SK-N-SH (cell line): Measurements from ENCODE around the gene RNMT. TPM values are rescaled to one million over a fixed set of nuclear protein-coding genes. Genes with fewer than 3 reads are reported as not detected.

Source experiments
- CTCF ChIA-PET: fragments of 300-600, 350-600 bp; formaldehyde crosslinking; extraction: SDS; loops from one replicate; lab custom pipeline; 2021; lab: Yijun Ruan, JAX
- POLR2A ChIA-PET: fragments of 350-600 bp; sonication (Branson Sonifier 250); formaldehyde crosslinking; extraction: SDS; loops from one replicate; lab custom pipeline; 2020; ENCODE audit warnings: antibody characterized with exemption, inconsistent platforms; lab: Yijun Ruan, JAX
- DNase-seq: peaks from one replicate; pipeline ENCODE4 v3.0.0; 2012
- H2AFZ ChIP-seq: fragments of 200-600 bp; sonication (generic); 2 replicates; pipeline ENCODE4 v1.8.1; 2016; ENCODE audit warnings: antibody characterized with exemption, mild to moderate bottlenecking, low read depth
- H3F3A ChIP-seq: fragments of 200-600 bp; sonication (generic); replicated peaks from 2 replicates; pipeline ENCODE3; 2016; ENCODE audit warnings: antibody characterized with exemption, mild to moderate bottlenecking; ENCODE audit not compliant: insufficient read depth
- H3K27ac ChIP-seq, 2 experiments: fragments of 200-500 bp in 1 of 2; fragments of 200-600 bp in 1 of 2; sonication (Bioruptor generic) in 1 of 2; sonication (generic), shearing (Covaris generic) in 1 of 2; 2 replicates each; pipeline versions ENCODE4 v1.5.1 to v1.6.1; 2014 to 2016; ENCODE audit warnings: low read depth in 2 of 2, inconsistent platforms in 1 of 2, low read length in 1 of 2, mild to moderate bottlenecking in 1 of 2, mixed read lengths in 1 of 2
- H3K27me3 ChIP-seq: fragments of 200-600 bp; sonication (generic), shearing (Covaris generic); 2 replicates; pipeline ENCODE4 v1.6.1; 2016; ENCODE audit warnings: mixed run types; ENCODE audit not compliant: insufficient read depth
- H3K36me3 ChIP-seq, 2 experiments: fragments of 200-500 bp in 1 of 2; fragments of 200-600 bp in 1 of 2; sonication (Bioruptor generic) in 1 of 2; sonication (generic) in 1 of 2; replicated peaks in 1 of 2; 2 replicates each; pipeline versions ENCODE3 to v1.5.1; 2014 to 2016; ENCODE audit warnings: low read length in 1 of 2, mild to moderate bottlenecking in 1 of 2; ENCODE audit not compliant: insufficient read depth in 2 of 2, control insufficient read depth in 1 of 2
- H3K4me1 ChIP-seq, 2 experiments: fragments of 200-500 bp in 1 of 2; fragments of 200-600 bp in 1 of 2; sonication (Bioruptor generic) in 1 of 2; sonication (generic), shearing (Covaris generic) in 1 of 2; 2 replicates each; pipeline versions ENCODE4 v1.5.1 to v1.6.1; 2014 to 2016; ENCODE audit warnings: low read depth in 1 of 2, low read length in 1 of 2, mixed run types in 1 of 2; ENCODE audit not compliant: insufficient read depth in 2 of 2, control insufficient read depth in 1 of 2
- H3K4me2 ChIP-seq: fragments of 200-600 bp; sonication (generic), shearing (Covaris generic); 2 replicates; pipeline ENCODE4 v1.6.1; 2017; ENCODE audit warnings: mixed run types
- H3K4me3 ChIP-seq, 2 experiments: fragments of 200-500 bp in 1 of 2; fragments of 200-600 bp in 1 of 2; sonication (Bioruptor generic) in 1 of 2; sonication (generic), shearing (Covaris generic) in 1 of 2; 2 replicates each; pipeline versions ENCODE4 v1.5.1 to v1.8.1; 2014 to 2016; ENCODE audit warnings: low read depth in 2 of 2, inconsistent platforms in 1 of 2, low read length in 1 of 2, mild to moderate bottlenecking in 1 of 2, mixed read lengths in 1 of 2, moderate library complexity in 1 of 2
- H3K79me2 ChIP-seq: fragments of 200-600 bp; sonication (generic); 2 replicates; pipeline ENCODE4 v1.8.1; 2017; ENCODE audit warnings: mild to moderate bottlenecking; ENCODE audit not compliant: insufficient read depth
- H3K9ac ChIP-seq: fragments of 200-600 bp; sonication (generic); 2 replicates; pipeline ENCODE4 v1.6.1; 2017; ENCODE audit warnings: mixed run types
- H3K9me2 ChIP-seq: fragments of 200-600 bp; sonication (generic); 2 replicates; pipeline ENCODE4 v1.6.1; 2017; ENCODE audit warnings: mixed run types
- H3K9me3 ChIP-seq: fragments of 200-600 bp; sonication (generic); 2 replicates; pipeline ENCODE4 v1.6.1; 2017; ENCODE audit warnings: mixed run types, mild to moderate bottlenecking, moderate library complexity
- H4K20me1 ChIP-seq: fragments of 200-600 bp; sonication (generic); 2 replicates; pipeline ENCODE4 v1.6.1; 2017; ENCODE audit warnings: mild to moderate bottlenecking, mixed run types; ENCODE audit not compliant: insufficient read depth
- EP300 ChIP-seq, 2 experiments: IDR thresholded peaks; 2 replicates each; pipeline versions ENCODE4 v1.4.0 to v1.6.1; 2012; ENCODE audit warnings: borderline replicate concordance in 1 of 2, low read depth in 1 of 2, low read length in 1 of 2
- EZH2phosphoT487 ChIP-seq: fragments of 200-600 bp; sonication (generic); IDR thresholded peaks from 2 replicates; pipeline ENCODE4 v1.6.1; 2017; ENCODE audit warnings: low read depth, mixed run types, mild to moderate bottlenecking, antibody characterized with exemption, moderate library complexity, borderline replicate concordance
- FOXM1 ChIP-seq: IDR thresholded peaks from 2 replicates; pipeline ENCODE4 v1.4.0; 2012; ENCODE audit warnings: low read depth, mild to moderate bottlenecking
- GABPA ChIP-seq: IDR thresholded peaks from 2 replicates; pipeline ENCODE4 v1.4.0; 2012; ENCODE audit warnings: low read depth, mild to moderate bottlenecking
- JUND ChIP-seq: IDR thresholded peaks from 2 replicates; pipeline ENCODE4 v1.4.0; 2012
- POLR2AphosphoS5 ChIP-seq: IDR thresholded peaks from 2 replicates; pipeline ENCODE4 v1.6.1; 2012; ENCODE audit warnings: low read depth, low read length
- SIN3A ChIP-seq: IDR thresholded peaks from 2 replicates; pipeline ENCODE4 v1.6.1; 2012; ENCODE audit warnings: low read depth, mild to moderate bottlenecking, low read length, moderate library complexity, borderline replicate concordance
- TCF12 ChIP-seq: IDR thresholded peaks from 2 replicates; pipeline ENCODE4 v1.4.0; 2012
- TEAD4 ChIP-seq: IDR thresholded peaks from 2 replicates; pipeline ENCODE4 v1.4.0; 2012; ENCODE audit warnings: mild to moderate bottlenecking, borderline replicate concordance; ENCODE audit not compliant: insufficient read depth
- ZBTB33 ChIP-seq: IDR thresholded peaks from 2 replicates; pipeline ENCODE4 v1.4.0; 2012; ENCODE audit warnings: low read depth, borderline replicate concordance
- WGBS: methylation state at CpG from one replicate; pipeline ENCODE4 v1.1.6; 2017; ENCODE audit warnings: low lambda C conversion rate; 5-methylcytosine and 5-hydroxymethylcytosine counted together
- polyA plus RNA-seq, 3 experiments: library from polyadenylated mRNA; depleted of rRNA; stranded (reverse); fragments of >200 nt; gene quantifications; 2 replicates each; pipeline ENCODE4 v1.2.3, GENCODE V29; 2012
- TF ChIP-seq, protein P1 (sequence below): IDR thresholded peaks from 2 replicates; pipeline ENCODE4; 2012
- TF ChIP-seq, protein P2 (sequence below): fragments of 150-350 bp; IDR thresholded peaks from 2 replicates; pipeline ENCODE4 v1.6.1; 2017; ENCODE audit warnings: antibody characterized with exemption, low read length, low read depth, borderline replicate concordance

RNMT gene
- polyA plus RNA-seq, 1 of the 3 experiments (the other 2 are of a cell fraction), result 12.7 TPM

DNA sequence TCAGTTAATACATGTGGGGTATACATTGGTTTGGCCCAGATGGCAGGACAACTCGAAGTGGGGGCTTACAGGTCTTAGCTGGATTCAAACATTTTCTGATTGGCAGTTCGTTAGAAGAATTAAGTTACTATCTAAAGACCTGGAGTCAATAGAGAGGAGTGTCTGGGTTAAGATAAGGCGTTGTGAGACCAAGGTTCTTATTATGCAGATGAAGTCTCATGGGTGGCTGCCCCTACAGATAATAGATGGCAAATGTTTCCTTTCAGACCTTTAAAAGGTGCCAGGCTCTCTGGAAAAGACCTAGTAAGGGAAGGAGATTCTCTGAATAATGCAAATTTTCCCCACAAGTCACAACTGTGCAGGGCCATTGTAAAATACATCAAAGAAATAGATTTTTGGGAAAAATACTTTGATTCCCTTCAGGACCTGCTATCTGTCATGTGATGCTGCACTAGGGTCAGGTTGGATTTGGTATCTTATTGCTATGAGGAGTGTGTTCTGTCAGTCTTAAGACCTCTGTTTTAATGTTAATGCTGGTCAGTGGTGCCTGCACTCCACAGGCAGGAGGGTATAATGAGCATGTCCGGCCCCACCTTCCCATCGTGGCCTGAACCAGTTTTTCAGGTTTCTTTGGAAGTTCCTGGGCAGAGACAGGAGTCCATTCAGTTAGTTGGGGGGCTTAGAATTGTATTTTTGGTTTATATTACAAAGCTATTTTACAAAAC lies 83.2 kb downstream of the RNMT start:
- H2AFZ ChIP-seq, result no peak overlapping the region
- H3K9me2 ChIP-seq, result no peaks in the 10 kb centered on the region
- H3K4me2 ChIP-seq, result no peak overlapping the region
- H3K27ac ChIP-seq, result no peak overlapping the region
- WGBS, result 3% methylated on average over 5 of the region's 5 CpGs
- peaks cover 20% of the 10 kb centered on the region; the same call in 1 of the 2 replicates for H3K27me3 ChIP-seq
- H3K4me3 ChIP-seq, result no peak overlapping the region
- TF ChIP-seq, protein P1, sequence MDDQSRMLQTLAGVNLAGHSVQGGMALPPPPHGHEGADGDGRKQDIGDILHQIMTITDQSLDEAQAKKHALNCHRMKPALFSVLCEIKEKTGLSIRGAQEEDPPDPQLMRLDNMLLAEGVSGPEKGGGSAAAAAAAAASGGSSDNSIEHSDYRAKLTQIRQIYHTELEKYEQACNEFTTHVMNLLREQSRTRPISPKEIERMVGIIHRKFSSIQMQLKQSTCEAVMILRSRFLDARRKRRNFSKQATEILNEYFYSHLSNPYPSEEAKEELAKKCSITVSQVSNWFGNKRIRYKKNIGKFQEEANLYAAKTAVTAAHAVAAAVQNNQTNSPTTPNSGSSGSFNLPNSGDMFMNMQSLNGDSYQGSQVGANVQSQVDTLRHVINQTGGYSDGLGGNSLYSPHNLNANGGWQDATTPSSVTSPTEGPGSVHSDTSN, result no peak
- TF ChIP-seq FOXM1 (no peak), EP300 (IDR thresholded peaks at IDR 0.05; ENCODE audit: borderline replicate concordance in 1 of 2, low read depth in 1 of 2, low read length in 1 of 2) (no peak), TCF12 (no peak), SIN3A (no peak), EZH2phosphoT487 (no peak), JUND (no peak), ZBTB33 (no peak), POLR2AphosphoS5 (no peak), GABPA (no peak), TEAD4 (no peak)
- TF ChIP-seq, protein P2, sequence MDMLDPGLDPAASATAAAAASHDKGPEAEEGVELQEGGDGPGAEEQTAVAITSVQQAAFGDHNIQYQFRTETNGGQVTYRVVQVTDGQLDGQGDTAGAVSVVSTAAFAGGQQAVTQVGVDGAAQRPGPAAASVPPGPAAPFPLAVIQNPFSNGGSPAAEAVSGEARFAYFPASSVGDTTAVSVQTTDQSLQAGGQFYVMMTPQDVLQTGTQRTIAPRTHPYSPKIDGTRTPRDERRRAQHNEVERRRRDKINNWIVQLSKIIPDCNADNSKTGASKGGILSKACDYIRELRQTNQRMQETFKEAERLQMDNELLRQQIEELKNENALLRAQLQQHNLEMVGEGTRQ, result no peak
- CTCF ChIA-PET, result interaction anchor here (1.2 to 9.1 kb wide), 4 partner anchors 15 to 277 kb away, joined by 3 to 60 read pairs (median 5); partner anchors contain the start of gene MC5R
- H4K20me1 ChIP-seq, result no peaks in the 10 kb centered on the region
- no peaks in the 10 kb centered on the region for H3K9me3 ChIP-seq
- POLR2A ChIA-PET, result no interaction called here
- no peaks in the 10 kb centered on the region for H3K79me2 ChIP-seq
- no peaks in the 10 kb centered on the region for H3K36me3 ChIP-seq
- H3K4me1 ChIP-seq, result no peaks in the 10 kb centered on the region
- no peak overlapping the region for H3K9ac ChIP-seq
- DNase-seq, result no peak
- H3F3A ChIP-seq, result no peaks in the 10 kb centered on the region
